HG02870 (cell line): ENCODE data around the gene USP17L26.
"Not testable (repeated sequence)": the region's sequence is repeated elsewhere in the genome, so short reads cannot be mapped to it uniquely, and the experiment has no call there.

Experiments used
- ATAC-seq: cut with Tn5 transposase; IDR thresholded peaks from one replicate; pipeline ENCODE4 v1.9.1; 2021; ENCODE audit warnings: mild to moderate bottlenecking, moderate library complexity; ENCODE audit not compliant: unreplicated experiment

Gene USP17L26, protein sequence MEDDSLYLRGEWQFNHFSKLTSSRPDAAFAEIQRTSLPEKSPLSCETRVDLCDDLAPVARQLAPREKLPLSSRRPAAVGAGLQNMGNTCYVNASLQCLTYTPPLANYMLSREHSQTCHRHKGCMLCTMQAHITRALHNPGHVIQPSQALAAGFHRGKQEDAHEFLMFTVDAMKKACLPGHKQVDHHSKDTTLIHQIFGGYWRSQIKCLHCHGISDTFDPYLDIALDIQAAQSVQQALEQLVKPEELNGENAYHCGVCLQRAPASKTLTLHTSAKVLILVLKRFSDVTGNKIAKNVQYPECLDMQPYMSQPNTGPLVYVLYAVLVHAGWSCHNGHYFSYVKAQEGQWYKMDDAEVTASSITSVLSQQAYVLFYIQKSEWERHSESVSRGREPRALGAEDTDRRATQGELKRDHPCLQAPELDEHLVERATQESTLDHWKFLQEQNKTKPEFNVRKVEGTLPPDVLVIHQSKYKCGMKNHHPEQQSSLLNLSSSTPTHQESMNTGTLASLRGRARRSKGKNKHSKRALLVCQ

DNA sequence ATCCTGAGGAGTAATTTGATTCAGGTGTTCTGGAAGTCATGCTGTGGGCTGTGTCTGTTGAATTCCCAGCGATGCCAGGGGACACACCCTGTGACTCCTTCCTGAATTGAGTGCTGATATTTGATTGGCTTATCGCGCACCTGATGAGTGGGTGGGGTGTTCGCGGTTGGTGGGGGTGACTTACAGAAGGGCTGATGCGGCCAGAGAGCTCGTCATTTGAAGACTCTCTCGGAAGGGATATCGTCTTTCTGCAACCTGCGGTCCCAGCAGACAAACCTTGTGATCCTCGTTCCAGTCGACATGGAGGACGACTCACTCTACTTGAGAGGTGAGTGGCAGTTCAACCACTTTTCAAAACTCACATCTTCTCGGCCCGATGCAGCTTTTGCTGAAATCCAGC lies at the start of gene USP17L26:
USP17L26 (plus strand) TSS at position 301 of the 400 bp plus-strand sequence; CDS start at position 301, 0 bp downstream.
- not testable (repeated sequence) for ATAC-seq

DNA sequence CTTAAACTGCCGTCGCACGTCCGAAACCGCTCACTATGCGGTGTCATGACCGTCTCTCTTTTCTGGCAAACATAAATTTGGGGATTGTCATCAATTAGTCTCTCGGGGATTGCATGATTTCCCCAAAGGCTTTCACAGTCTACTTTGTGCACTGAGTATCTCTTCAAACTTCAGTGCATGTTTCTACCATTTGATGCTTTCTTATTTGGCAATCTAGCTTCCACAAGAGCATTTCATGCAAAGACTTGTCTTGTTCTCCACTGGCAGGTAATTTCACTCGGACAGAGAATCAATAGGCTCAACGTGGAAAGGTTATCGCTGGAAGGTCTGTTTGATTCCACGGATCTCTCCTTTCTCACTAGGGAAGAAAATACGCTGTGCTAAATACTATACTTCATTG lies 10.3 kb upstream of the USP17L26 start:
- not testable (repeated sequence) for ATAC-seq

DNA sequence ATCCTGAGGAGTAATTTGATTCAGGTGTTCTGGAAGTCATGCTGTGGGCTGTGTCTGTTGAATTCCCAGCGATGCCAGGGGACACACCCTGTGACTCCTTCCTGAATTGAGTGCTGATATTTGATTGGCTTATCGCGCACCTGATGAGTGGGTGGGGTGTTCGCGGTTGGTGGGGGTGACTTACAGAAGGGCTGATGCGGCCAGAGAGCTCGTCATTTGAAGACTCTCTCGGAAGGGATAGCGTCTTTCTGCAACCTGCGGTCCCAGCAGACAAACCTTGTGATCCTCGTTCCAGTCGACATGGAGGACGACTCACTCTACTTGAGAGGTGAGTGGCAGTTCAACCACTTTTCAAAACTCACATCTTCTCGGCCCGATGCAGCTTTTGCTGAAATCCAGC lies 9.6 kb upstream of the USP17L26 start, which contains the start of gene USP17L24:
USP17L24 (plus strand) TSS at position 301 of the 400 bp plus-strand sequence; CDS start at position 301, 0 bp downstream.
- not testable (repeated sequence) for ATAC-seq

DNA sequence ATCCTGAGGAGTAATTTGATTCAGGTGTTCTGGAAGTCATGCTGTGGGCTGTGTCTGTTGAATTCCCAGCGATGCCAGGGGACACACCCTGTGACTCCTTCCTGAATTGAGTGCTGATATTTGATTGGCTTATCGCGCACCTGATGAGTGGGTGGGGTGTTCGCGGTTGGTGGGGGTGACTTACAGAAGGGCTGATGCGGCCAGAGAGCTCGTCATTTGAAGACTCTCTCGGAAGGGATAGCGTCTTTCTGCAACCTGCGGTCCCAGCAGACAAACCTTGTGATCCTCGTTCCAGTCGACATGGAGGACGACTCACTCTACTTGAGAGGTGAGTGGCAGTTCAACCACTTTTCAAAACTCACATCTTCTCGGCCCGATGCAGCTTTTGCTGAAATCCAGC lies 4.8 kb upstream of the USP17L26 start, which contains the start of gene USP17L25:
USP17L25 (plus strand) TSS at position 301 of the 400 bp plus-strand sequence; CDS start at position 301, 0 bp downstream.
- ATAC-seq: not testable (repeated sequence)

DNA sequence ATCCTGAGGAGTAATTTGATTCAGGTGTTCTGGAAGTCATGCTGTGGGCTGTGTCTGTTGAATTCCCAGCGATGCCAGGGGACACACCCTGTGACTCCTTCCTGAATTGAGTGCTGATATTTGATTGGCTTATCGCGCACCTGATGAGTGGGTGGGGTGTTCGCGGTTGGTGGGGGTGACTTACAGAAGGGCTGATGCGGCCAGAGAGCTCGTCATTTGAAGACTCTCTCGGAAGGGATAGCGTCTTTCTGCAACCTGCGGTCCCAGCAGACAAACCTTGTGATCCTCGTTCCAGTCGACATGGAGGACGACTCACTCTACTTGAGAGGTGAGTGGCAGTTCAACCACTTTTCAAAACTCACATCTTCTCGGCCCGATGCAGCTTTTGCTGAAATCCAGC lies 4.6 kb downstream of the USP17L26 start, which contains the start of gene USP17L5:
USP17L5 (plus strand) TSS at position 301 of the 400 bp plus-strand sequence; CDS start at position 301, 0 bp downstream.
- not testable (repeated sequence) for ATAC-seq

DNA sequence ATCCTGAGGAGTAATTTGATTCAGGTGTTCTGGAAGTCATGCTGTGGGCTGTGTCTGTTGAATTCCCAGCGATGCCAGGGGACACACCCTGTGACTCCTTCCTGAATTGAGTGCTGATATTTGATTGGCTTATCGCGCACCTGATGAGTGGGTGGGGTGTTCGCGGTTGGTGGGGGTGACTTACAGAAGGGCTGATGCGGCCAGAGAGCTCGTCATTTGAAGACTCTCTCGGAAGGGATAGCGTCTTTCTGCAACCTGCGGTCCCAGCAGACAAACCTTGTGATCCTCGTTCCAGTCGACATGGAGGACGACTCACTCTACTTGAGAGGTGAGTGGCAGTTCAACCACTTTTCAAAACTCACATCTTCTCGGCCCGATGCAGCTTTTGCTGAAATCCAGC lies 9.4 kb downstream of the USP17L26 start, which contains the start of gene USP17L27:
USP17L27 (plus strand) TSS at position 301 of the 400 bp plus-strand sequence; CDS start at position 301, 0 bp downstream.
- not testable (repeated sequence) for ATAC-seq

DNA sequence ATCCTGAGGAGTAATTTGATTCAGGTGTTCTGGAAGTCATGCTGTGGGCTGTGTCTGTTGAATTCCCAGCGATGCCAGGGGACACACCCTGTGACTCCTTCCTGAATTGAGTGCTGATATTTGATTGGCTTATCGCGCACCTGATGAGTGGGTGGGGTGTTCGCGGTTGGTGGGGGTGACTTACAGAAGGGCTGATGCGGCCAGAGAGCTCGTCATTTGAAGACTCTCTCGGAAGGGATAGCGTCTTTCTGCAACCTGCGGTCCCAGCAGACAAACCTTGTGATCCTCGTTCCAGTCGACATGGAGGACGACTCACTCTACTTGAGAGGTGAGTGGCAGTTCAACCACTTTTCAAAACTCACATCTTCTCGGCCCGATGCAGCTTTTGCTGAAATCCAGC lies 14.1 kb downstream of the USP17L26 start, which contains the start of gene USP17L28:
USP17L28 (plus strand) TSS at position 301 of the 400 bp plus-strand sequence; CDS start at position 301, 0 bp downstream.
- ATAC-seq: not testable (repeated sequence)

DNA sequence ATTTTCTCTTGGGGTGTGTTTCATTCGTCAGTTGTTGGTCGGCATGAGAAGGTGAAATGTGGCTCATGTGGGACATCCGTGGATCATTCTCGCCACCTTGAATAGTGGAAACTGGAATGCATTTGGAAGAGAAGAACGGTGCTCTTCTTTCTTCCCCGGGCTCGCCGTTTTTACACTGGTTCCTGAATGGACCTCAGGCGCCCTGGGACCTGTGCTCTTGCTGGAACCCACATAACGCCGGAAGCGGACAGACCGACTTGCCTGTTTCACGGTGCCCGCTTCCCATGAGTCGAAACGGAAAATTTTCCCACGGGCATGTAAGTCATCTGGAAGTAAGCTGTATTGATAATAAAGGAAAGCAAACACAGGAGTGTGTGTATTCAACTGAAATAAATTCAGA lies 16.4 kb downstream of the USP17L26 start:
- not testable (repeated sequence) for ATAC-seq

DNA sequence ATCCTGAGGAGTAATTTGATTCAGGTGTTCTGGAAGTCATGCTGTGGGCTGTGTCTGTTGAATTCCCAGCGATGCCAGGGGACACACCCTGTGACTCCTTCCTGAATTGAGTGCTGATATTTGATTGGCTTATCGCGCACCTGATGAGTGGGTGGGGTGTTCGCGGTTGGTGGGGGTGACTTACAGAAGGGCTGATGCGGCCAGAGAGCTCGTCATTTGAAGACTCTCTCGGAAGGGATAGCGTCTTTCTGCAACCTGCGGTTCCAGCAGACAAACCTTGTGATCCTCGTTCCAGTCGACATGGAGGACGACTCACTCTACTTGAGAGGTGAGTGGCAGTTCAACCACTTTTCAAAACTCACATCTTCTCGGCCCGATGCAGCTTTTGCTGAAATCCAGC lies 18.9 kb downstream of the USP17L26 start, which contains the start of gene USP17L29:
USP17L29 (plus strand) TSS at position 301 of the 400 bp plus-strand sequence; CDS start at position 301, 0 bp downstream.
- not testable (repeated sequence) for ATAC-seq

DNA sequence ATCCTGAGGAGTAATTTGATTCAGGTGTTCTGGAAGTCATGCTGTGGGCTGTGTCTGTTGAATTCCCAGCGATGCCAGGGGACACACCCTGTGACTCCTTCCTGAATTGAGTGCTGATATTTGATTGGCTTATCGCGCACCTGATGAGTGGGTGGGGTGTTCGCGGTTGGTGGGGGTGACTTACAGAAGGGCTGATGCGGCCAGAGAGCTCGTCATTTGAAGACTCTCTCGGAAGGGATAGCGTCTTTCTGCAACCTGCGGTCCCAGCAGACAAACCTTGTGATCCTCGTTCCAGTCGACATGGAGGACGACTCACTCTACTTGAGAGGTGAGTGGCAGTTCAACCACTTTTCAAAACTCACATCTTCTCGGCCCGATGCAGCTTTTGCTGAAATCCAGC lies 28.4 kb downstream of the USP17L26 start, which contains the start of gene USP17L30:
USP17L30 (plus strand) TSS at position 301 of the 400 bp plus-strand sequence; CDS start at position 301, 0 bp downstream.
- ATAC-seq: not testable (repeated sequence)

DNA sequence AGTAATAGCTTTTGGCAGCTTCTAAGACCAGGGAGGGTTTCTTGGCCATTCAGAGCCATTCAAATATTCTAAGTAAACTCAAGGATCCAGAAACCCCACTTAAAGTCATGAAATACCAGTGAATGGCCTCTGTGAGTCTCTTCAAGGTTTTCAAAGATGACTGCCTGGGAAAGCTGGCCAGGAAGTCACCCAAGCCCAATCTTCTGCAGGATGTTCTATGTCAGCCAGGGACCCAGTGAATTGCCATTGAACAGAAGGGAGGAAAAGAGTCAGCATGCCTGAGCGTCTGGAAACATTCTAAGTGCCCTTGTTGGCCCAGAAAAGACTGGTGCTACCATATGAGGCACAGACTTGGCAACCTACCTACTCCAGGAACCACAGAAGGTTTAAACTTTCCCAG lies 45.4 kb downstream of the USP17L26 start:
- ATAC-seq: not testable (repeated sequence)

DNA sequence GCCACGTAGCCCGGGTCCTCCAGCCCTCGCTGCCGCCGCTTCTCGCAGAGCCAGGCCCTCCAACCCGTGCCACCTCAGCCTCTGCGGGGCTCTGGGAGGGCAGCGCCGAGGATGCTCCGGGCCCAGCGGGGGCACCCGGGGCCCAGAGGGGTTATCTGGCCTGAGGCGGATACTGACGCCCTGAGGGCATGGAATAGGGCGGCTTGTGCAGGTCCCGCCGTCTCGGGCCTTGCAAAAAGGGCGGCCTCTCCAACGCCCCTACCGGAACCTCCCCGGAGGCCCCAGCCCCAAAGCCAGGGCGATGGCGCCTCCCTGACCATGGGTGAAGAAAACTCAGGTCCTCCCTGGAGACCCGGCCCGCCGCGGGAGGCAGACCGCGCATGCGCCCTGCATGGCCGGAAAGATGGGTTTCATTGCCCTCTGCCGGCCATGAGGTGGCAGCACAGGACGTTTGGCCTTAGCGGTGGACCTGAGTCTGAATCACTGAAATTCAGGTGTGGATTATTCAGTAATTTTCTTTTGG lies 46.6 kb downstream of the USP17L26 start:
- ATAC-seq: not testable (repeated sequence)

DNA sequence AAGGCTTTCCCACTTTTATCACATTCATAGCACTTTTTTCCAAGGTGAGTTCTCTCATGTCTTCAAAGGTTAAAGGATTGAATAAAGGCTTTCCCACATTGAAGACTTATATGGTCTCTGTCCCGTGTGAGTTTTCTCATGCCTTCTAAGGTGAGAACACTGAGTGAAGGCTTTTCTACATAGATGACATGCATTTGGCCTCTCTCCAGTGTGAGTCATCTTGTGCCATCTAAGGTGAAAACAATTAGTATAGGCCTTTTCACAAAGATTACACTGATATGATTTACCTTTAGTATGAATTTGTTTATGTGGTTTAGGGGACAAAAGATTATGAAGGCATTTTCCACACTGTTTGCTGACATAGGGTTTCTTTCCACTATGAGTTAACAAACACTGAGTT lies 49.7 kb downstream of the USP17L26 start:
- ATAC-seq: no peak
